ENCODE data around the gene ARF4. TPM values are rescaled to one million over a fixed set of nuclear protein-coding genes. Genes with fewer than 3 reads are reported as not detected.
A peak's percentile ranks its signal among the peaks of the same experiment; 100 is the strongest.

The ARF4 gene
- total RNA-seq, 1 experiment from 2014 or later: 117 TPM

DNA sequence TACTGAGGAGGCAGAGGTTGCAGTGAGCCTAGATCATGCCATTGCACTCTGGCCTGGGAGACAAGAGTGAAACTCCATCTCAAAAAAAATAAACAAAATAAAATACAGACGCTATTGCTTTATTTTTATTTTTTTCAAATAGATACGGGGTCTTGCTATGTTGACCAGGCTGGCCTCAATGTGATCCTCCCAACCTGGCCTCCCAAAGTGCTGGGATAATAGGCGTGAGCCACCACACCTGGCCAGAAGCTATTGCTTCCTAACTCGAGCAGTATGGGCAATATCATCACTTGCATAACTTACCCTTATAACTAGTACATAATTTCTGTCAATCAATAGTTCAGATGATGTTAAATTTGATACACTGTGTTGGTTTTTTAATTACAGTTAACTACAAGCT, 3.0 kb downstream of the ARF4 start (continued):
- TF ChIP-seq, protein P1, sequence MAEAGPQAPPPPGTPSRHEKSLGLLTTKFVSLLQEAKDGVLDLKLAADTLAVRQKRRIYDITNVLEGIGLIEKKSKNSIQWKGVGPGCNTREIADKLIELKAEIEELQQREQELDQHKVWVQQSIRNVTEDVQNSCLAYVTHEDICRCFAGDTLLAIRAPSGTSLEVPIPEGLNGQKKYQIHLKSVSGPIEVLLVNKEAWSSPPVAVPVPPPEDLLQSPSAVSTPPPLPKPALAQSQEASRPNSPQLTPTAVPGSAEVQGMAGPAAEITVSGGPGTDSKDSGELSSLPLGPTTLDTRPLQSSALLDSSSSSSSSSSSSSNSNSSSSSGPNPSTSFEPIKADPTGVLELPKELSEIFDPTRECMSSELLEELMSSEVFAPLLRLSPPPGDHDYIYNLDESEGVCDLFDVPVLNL (CRISPR knock-in tag; IDR thresholded peaks at IDR 0.05; ENCODE audit: borderline replicate concordance, low read depth): no peak
- TF ChIP-seq, protein P2, sequence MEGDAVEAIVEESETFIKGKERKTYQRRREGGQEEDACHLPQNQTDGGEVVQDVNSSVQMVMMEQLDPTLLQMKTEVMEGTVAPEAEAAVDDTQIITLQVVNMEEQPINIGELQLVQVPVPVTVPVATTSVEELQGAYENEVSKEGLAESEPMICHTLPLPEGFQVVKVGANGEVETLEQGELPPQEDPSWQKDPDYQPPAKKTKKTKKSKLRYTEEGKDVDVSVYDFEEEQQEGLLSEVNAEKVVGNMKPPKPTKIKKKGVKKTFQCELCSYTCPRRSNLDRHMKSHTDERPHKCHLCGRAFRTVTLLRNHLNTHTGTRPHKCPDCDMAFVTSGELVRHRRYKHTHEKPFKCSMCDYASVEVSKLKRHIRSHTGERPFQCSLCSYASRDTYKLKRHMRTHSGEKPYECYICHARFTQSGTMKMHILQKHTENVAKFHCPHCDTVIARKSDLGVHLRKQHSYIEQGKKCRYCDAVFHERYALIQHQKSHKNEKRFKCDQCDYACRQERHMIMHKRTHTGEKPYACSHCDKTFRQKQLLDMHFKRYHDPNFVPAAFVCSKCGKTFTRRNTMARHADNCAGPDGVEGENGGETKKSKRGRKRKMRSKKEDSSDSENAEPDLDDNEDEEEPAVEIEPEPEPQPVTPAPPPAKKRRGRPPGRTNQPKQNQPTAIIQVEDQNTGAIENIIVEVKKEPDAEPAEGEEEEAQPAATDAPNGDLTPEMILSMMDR (IDR thresholded peaks at IDR 0.05): no peak

DNA sequence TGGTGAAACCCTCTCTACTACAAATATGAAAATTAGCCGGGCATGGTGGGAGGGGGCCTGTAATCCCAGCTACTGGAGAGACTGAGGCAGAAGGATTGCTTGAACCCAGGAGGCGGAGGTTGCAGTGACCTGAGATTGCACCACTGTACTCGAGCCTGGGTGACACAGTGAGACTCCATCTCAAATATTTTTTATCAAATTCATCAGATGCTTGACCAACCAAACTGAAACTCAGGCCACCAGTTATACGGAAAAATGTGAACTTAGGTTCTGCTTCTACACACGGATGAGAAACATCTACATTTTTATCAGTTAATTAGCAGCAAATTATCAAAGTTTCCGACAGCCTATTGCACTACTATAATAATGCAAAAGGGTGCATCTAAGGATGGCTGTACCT, 4.8 kb downstream of the ARF4 start:
- ATAC-seq (no peak), DNase-seq (ENCODE audit: low spot score) (no peak)
- Mint-ChIP-seq H3K9me3 (no peaks in the 10 kb centered on the region), H3K27me3 (ENCODE audit: low read depth) (no peaks in the 10 kb centered on the region), H3K36me3 (peaks cover 15% of the 10 kb centered on the region), H3K4me3 (no peak overlapping the region), H3K4me1 (peaks cover 14% of the 10 kb centered on the region), H3K27ac (peak overlapping the region; percentile 48)
- no peak for TF ChIP-seq RORB (CRISPR knock-in tag; IDR thresholded peaks at IDR 0.05)
- TF ChIP-seq, protein P3, sequence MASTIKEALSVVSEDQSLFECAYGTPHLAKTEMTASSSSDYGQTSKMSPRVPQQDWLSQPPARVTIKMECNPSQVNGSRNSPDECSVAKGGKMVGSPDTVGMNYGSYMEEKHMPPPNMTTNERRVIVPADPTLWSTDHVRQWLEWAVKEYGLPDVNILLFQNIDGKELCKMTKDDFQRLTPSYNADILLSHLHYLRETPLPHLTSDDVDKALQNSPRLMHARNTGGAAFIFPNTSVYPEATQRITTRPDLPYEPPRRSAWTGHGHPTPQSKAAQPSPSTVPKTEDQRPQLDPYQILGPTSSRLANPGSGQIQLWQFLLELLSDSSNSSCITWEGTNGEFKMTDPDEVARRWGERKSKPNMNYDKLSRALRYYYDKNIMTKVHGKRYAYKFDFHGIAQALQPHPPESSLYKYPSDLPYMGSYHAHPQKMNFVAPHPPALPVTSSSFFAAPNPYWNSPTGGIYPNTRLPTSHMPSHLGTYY (CRISPR knock-in tag; IDR thresholded peaks at IDR 0.05): no peak
- TF ChIP-seq JAZF1 (CRISPR knock-in tag; IDR thresholded peaks at IDR 0.05): no peak
- ChIA-PET CTCF (no interaction called here), POLR2A (no interaction called here)

DNA sequence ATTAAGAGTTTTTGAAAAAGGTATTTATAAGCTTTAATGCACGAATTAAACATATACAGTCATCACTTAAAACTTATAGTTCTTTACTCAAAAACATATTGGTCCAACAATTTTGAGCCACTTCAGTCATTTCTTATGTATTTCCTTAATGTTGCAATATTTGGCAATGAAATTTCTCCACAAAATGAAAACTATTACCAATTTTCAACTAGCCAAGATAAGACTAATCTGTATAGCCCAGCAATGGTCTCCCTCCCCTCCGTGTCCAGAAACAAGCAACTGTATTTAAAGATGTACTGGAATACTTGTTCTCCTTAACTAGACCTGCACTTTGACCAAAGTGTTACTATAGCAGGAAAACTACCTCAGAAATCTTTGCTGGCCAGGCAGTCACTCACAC, 9.2 kb downstream of the ARF4 start:
- Mint-ChIP-seq H3K27ac (peak overlapping the region; percentile 74), H3K4me1 (0 out of 2 replicates have a peak, but pooled peaks cover 4% of the 10 kb centered on the region), H3K9me3 (no peaks in the 10 kb centered on the region), H3K4me3 (no peak overlapping the region), H3K27me3 (ENCODE audit: low read depth) (no peaks in the 10 kb centered on the region), H3K36me3 (peaks cover 13% of the 10 kb centered on the region)
- ChIA-PET POLR2A (no interaction called here), CTCF (no interaction called here)
- TF ChIP-seq FOXK1 (CRISPR knock-in tag; IDR thresholded peaks at IDR 0.05) (no peak), TCF7 (CRISPR knock-in tag; IDR thresholded peaks at IDR 0.05; ENCODE audit: low read depth) (no peak)
- TF ChIP-seq, protein P4, sequence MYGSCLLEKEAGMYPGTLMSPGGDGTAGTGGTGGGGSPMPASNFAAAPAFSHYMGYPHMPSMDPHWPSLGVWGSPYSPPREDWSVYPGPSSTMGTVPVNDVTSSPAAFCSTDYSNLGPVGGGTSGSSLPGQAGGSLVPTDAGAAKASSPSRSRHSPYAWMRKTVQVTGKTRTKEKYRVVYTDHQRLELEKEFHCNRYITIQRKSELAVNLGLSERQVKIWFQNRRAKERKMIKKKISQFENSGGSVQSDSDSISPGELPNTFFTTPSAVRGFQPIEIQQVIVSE (CRISPR knock-in tag; IDR thresholded peaks at IDR 0.05; ENCODE audit: borderline replicate concordance): no peak
- DNase-seq (ENCODE audit: low spot score) (no peak), ATAC-seq (no peak)

DNA sequence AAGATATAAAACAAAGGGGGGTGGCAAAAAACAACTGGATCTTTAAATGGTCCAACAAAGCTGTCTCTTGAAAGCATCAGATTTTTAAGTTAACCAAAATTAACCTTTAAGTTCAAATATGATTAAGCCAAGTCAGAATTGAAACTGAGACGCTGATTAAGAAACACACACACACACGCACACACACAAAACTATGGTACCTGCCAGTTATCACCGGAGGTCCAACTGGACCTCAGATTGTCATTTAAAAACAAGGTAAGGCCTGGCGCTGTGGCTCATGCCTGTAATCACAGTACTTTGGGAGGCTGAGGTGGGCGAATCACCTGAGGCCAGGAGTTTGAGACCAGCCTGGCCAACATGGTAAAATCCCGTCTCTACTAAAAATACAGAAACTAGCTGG, 10.4 kb downstream of the ARF4 start:
- TF ChIP-seq, protein P5, sequence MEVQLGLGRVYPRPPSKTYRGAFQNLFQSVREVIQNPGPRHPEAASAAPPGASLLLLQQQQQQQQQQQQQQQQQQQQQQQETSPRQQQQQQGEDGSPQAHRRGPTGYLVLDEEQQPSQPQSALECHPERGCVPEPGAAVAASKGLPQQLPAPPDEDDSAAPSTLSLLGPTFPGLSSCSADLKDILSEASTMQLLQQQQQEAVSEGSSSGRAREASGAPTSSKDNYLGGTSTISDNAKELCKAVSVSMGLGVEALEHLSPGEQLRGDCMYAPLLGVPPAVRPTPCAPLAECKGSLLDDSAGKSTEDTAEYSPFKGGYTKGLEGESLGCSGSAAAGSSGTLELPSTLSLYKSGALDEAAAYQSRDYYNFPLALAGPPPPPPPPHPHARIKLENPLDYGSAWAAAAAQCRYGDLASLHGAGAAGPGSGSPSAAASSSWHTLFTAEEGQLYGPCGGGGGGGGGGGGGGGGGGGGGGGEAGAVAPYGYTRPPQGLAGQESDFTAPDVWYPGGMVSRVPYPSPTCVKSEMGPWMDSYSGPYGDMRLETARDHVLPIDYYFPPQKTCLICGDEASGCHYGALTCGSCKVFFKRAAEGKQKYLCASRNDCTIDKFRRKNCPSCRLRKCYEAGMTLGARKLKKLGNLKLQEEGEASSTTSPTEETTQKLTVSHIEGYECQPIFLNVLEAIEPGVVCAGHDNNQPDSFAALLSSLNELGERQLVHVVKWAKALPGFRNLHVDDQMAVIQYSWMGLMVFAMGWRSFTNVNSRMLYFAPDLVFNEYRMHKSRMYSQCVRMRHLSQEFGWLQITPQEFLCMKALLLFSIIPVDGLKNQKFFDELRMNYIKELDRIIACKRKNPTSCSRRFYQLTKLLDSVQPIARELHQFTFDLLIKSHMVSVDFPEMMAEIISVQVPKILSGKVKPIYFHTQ (CRISPR knock-in tag; IDR thresholded peaks at IDR 0.05): no peak
- TF ChIP-seq, protein P6, sequence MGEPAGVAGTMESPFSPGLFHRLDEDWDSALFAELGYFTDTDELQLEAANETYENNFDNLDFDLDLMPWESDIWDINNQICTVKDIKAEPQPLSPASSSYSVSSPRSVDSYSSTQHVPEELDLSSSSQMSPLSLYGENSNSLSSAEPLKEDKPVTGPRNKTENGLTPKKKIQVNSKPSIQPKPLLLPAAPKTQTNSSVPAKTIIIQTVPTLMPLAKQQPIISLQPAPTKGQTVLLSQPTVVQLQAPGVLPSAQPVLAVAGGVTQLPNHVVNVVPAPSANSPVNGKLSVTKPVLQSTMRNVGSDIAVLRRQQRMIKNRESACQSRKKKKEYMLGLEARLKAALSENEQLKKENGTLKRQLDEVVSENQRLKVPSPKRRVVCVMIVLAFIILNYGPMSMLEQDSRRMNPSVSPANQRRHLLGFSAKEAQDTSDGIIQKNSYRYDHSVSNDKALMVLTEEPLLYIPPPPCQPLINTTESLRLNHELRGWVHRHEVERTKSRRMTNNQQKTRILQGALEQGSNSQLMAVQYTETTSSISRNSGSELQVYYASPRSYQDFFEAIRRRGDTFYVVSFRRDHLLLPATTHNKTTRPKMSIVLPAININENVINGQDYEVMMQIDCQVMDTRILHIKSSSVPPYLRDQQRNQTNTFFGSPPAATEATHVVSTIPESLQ (CRISPR knock-in tag; IDR thresholded peaks at IDR 0.05): no peak
- TF ChIP-seq ZNF416 (CRISPR knock-in tag; IDR thresholded peaks at IDR 0.05): no peak
- Mint-ChIP-seq H3K36me3 (peaks cover 16% of the 10 kb centered on the region), H3K27me3 (ENCODE audit: low read depth) (no peaks in the 10 kb centered on the region), H3K27ac (peak overlapping the region; percentile 27; the same call in 1 of the 2 replicates), H3K9me3 (no peaks in the 10 kb centered on the region), H3K4me1 (0 out of 2 replicates have a peak, but pooled peaks cover 4% of the 10 kb centered on the region), H3K4me3 (no peak overlapping the region)
- CTCF ChIA-PET: no interaction called here
- DNase-seq (ENCODE audit: low spot score) (no peak), ATAC-seq (no peak)
- POLR2A ChIA-PET: no interaction called here

Measured in WTC11 (cell line).